ENCODE measurements around the gene MMP1.

Gene MMP1

DNA sequence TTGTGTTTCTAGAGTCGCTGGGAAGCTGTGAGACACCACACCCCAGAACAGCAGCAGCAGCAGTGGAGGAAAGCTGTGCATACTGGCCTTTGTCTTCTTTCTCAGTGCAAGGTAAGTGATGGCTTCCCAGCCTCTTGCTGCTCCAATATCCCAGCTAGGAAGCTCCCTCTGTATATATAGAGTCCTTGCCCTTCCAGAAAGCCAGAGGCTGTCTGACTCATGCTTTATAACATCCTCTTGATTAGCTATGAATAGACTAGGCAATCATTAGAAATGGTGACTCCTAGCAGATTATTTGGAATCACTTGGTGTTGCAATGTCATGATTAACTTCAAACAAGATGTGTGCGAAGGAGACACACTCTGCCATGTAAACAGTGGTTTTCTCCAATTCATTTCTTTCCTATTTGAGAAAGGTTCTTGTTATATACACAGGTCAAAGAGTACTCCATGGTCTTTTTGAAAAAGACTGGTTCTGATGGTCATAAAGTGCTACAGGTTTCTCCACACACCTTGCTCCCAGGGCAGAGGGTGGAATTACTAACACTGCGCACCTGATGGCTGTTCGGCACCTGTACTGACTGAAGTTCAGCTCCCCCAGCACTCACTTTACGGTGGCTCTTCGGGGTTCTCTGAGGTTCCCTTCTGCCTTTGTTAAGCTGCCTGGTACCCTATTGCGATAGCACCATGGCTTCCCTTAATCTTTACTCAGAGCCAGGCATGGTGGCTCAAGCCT lies at the start of gene MMP1:
Gene MMP1, minus strand, starts transcription at position 149 of the 735 bp plus-strand sequence. Its CDS starts 68 bp downstream, at position 81.
- no peak for DNase-seq (ENCODE audit: insufficient read length, low spot score)
- TF ChIP-seq, protein P1, sequence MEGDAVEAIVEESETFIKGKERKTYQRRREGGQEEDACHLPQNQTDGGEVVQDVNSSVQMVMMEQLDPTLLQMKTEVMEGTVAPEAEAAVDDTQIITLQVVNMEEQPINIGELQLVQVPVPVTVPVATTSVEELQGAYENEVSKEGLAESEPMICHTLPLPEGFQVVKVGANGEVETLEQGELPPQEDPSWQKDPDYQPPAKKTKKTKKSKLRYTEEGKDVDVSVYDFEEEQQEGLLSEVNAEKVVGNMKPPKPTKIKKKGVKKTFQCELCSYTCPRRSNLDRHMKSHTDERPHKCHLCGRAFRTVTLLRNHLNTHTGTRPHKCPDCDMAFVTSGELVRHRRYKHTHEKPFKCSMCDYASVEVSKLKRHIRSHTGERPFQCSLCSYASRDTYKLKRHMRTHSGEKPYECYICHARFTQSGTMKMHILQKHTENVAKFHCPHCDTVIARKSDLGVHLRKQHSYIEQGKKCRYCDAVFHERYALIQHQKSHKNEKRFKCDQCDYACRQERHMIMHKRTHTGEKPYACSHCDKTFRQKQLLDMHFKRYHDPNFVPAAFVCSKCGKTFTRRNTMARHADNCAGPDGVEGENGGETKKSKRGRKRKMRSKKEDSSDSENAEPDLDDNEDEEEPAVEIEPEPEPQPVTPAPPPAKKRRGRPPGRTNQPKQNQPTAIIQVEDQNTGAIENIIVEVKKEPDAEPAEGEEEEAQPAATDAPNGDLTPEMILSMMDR (IDR thresholded peaks at IDR 0.05; ENCODE audit: insufficient read depth, missing control alignments) = no peak
- no peak for FAIRE-seq

DNA sequence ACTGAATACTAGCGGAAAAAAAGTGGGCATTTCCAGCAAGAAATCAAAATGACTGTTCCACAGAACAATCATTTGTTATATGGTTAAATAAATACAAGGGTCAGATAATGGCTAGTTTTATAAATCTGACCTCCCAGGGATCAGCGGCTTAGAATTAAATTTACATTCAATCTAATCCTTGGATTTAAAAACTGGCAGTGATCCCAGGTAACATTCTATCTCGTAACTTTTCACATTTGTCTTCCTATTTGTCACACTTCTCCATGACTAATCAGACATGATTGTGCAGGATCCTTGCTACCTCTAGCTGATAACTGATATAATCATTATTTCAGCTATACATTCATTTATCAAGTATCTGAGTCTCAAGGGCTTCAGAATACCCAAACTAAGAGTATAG lies 48.3 kb upstream of the MMP1 start:
- TF ChIP-seq, protein P1 (IDR thresholded peaks at IDR 0.05; ENCODE audit: insufficient read depth, missing control alignments) = no peak
- FAIRE-seq = no peak

GRCh38 chr11:102843489-102843888 lies 45.5 kb upstream of the MMP1 start, which contains the start of gene MMP3:
MMP3 (minus strand) TSS chr11:102843609; CDS start chr11:102843546, 63 bp downstream.
- FAIRE-seq (no peak), DNase-seq (ENCODE audit: insufficient read length, low spot score) (no peak)
- TF ChIP-seq, protein P1 (IDR thresholded peaks at IDR 0.05; ENCODE audit: insufficient read depth, missing control alignments) = no peak

More for the DNA sequence above, 48.3 kb upstream of the MMP1 start:
- DNase-seq (ENCODE audit: insufficient read length, low spot score) = no peak

DNA sequence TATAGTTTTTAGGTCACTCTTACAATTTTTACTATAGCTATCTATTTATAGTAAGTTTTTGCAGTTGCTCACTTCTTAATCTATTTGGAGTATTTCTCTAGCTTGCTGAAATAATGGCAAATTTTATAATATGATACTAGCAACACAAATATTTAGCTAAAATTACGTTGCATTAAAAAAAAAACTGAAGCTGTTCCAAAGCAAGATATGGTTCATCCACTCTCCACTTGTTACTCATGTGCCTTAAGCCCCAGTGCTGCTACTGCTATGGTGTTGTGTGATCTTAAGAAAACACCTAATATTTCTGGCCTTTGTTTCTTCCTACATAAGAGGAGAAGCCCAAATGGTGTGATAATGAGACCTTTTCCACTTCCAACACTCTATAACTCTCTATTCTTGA lies 45.0 kb upstream of the MMP1 start:
- TF ChIP-seq, protein P1 (IDR thresholded peaks at IDR 0.05; ENCODE audit: insufficient read depth, missing control alignments) = no peak
- DNase-seq (ENCODE audit: insufficient read length, low spot score) = no peak
- no peak for FAIRE-seq

DNA sequence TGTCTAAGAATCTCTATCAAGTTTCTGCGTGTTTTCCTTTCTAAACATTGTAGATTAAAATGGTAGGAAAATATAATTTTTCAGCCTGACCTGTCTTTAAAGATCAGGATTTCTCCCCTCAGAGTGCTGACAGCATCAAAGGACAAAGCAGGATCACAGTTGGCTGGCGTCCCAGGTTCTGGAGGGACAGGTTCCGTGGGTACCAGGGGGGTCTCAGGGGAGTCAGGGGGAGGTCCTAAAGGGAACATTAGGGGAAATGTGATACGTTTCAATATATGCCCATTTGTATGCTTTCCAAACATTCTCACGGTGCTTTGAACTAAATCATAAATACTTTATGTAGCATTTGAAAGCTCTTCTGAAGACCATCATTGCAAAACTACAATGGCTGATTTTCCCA lies 42.1 kb upstream of the MMP1 start:
- no peak for FAIRE-seq
- TF ChIP-seq, protein P1 (IDR thresholded peaks at IDR 0.05; ENCODE audit: insufficient read depth, missing control alignments) = no peak
- DNase-seq (ENCODE audit: insufficient read length, low spot score) = no peak

- TF ChIP-seq, protein P1 (IDR thresholded peaks at IDR 0.05; ENCODE audit: insufficient read depth, missing control alignments) = no peak
- DNase-seq (ENCODE audit: insufficient read length, low spot score) (no peak), FAIRE-seq (no peak)
Observed at GRCh38 chr11:102837646-102838045, 39.7 kb upstream of the MMP1 start.

GRCh38 chr11:102837156-102837555 lies 39.2 kb upstream of the MMP1 start:
- DNase-seq (ENCODE audit: insufficient read length, low spot score) (no peak), FAIRE-seq (no peak)
- TF ChIP-seq, protein P1 (IDR thresholded peaks at IDR 0.05; ENCODE audit: insufficient read depth, missing control alignments) = no peak

Data from D721Med (cell line).